CD14-positive monocyte (primary cell): ENCODE measurements around the gene ANXA2. TPM values are rescaled to one million over a fixed set of nuclear protein-coding genes. Genes with fewer than 3 reads are reported as not detected.

Experiments used
- DNase-seq, 3 donors: peaks; one replicate each; pipeline ENCODE4 v3.0.0-alpha.2; 2011 to 2022
- H2AFZ ChIP-seq: 2 replicates; pipeline ENCODE4 v1.6.0; 2012; ENCODE audit warnings: mild to moderate bottlenecking, low read depth, low read length, inconsistent platforms; ENCODE audit not compliant: insufficient read depth, poor library complexity, severe bottlenecking
- H3K27ac ChIP-seq, 2 donors: 1 replicate in 1 of 2; 2 replicates in 1 of 2; pipeline ENCODE4 v1.5.1; 2012 to 2013; ENCODE audit warnings: low read length in 2 of 2, control low read depth in 1 of 2, inconsistent platforms in 1 of 2, low read depth in 1 of 2, mild to moderate bottlenecking in 1 of 2
- H3K27me3 ChIP-seq, 2 donors: one replicate each; pipeline versions ENCODE4 v1.6.0 to v1.6.1; 2011 to 2013; ENCODE audit warnings: low read length in 2 of 2; ENCODE audit not compliant: control insufficient read depth in 2 of 2, insufficient read depth in 2 of 2
- H3K36me3 ChIP-seq, 2 donors: replicated peaks in 1 of 2; 1 replicate in 1 of 2; 2 replicates in 1 of 2; pipeline versions ENCODE4 v1.5.1 to v1.6.1; 2012 to 2013; ENCODE audit warnings: low read length in 2 of 2, control low read depth in 1 of 2, inconsistent platforms in 1 of 2, mild to moderate bottlenecking in 1 of 2; ENCODE audit not compliant: insufficient read depth in 2 of 2, control insufficient read depth in 1 of 2
- H3K4me1 ChIP-seq, 2 donors: 1 replicate in 1 of 2; 2 replicates in 1 of 2; pipeline versions ENCODE4 v1.5.1 to v1.6.1; 2012 to 2013; ENCODE audit warnings: low read length in 2 of 2, control low read depth in 1 of 2, inconsistent platforms in 1 of 2, mild to moderate bottlenecking in 1 of 2, moderate library complexity in 1 of 2; ENCODE audit not compliant: insufficient read depth in 2 of 2, control insufficient read depth in 1 of 2
- H3K4me2 ChIP-seq: replicated peaks from 2 replicates; pipeline ENCODE3; 2012; ENCODE audit warnings: low read length, moderate library complexity, mild to moderate bottlenecking; ENCODE audit not compliant: poor library complexity, severe bottlenecking; ENCODE audit errors: extremely low read depth
- H3K4me3 ChIP-seq, 3 experiments: fragments of 200-600 bp in 1 of 3; sonication (generic) in 1 of 3; replicated peaks in 1 of 3; 1 replicate in 2 of 3; 2 replicates in 1 of 3; pipeline ENCODE4 v1.5.1; 2011 to 2013; ENCODE audit warnings: low read length in 3 of 3, mild to moderate bottlenecking in 3 of 3, control low read depth in 2 of 3, low read depth in 2 of 3, inconsistent platforms in 1 of 3, moderate library complexity in 1 of 3
- H3K79me2 ChIP-seq: 2 replicates; pipeline ENCODE4 v1.6.0; 2012; ENCODE audit warnings: mild to moderate bottlenecking, control low read depth, inconsistent platforms, low read length, moderate library complexity; ENCODE audit not compliant: insufficient read depth
- H3K9ac ChIP-seq: 2 replicates; pipeline ENCODE4 v1.6.0; 2017; ENCODE audit warnings: low read length, mild to moderate bottlenecking; ENCODE audit not compliant: insufficient read depth, poor library complexity, severe bottlenecking
- H3K9me3 ChIP-seq, 2 donors: replicated peaks in 1 of 2; 1 replicate in 1 of 2; 2 replicates in 1 of 2; pipeline versions ENCODE4 v1.5.1 to v1.6.1; 2012 to 2013; ENCODE audit warnings: low read length in 2 of 2, control low read depth in 1 of 2; ENCODE audit not compliant: control insufficient read depth in 1 of 2, insufficient read depth in 1 of 2
- H4K20me1 ChIP-seq: 2 replicates; pipeline ENCODE4 v1.6.0; 2012; ENCODE audit warnings: mild to moderate bottlenecking, low read length, control low read depth, moderate library complexity; ENCODE audit not compliant: insufficient read depth
- H3K27ac Mint-ChIP-seq, 7 donors: one replicate each; pipeline ENCODE4 v1.8.0; 2020; ENCODE audit warnings: mild to moderate bottlenecking in 7 of 7, mixed read lengths in 7 of 7, moderate library complexity in 6 of 7, inconsistent platforms in 2 of 7
- H3K27me3 Mint-ChIP-seq, 3 donors: one replicate each; pipeline ENCODE4 v1.8.0; 2021 to 2022; ENCODE audit warnings: low read depth in 3 of 3, mild to moderate bottlenecking in 3 of 3, mixed read lengths in 3 of 3, moderate library complexity in 3 of 3, inconsistent platforms in 1 of 3
- H3K36me3 Mint-ChIP-seq, 2 donors: one replicate each; pipeline ENCODE4 v1.8.0; 2020; ENCODE audit warnings: mixed read lengths in 2 of 2, inconsistent platforms in 1 of 2, mild to moderate bottlenecking in 1 of 2
- H3K4me1 Mint-ChIP-seq: one replicate; pipeline ENCODE4 v1.8.0; 2020; ENCODE audit warnings: mild to moderate bottlenecking, mixed read lengths
- H3K4me3 Mint-ChIP-seq, 2 donors: one replicate each; pipeline ENCODE4 v1.8.0; 2020; ENCODE audit warnings: mild to moderate bottlenecking in 2 of 2, mixed read lengths in 2 of 2, moderate library complexity in 1 of 2
- H3K9me3 Mint-ChIP-seq, 7 donors: one replicate each; pipeline ENCODE4 v1.8.0; 2020 to 2022; ENCODE audit warnings: mixed read lengths in 7 of 7, mild to moderate bottlenecking in 6 of 7, moderate library complexity in 6 of 7, inconsistent platforms in 2 of 7
- WGBS: methylation state at CpG from one replicate; pipeline ENCODE4 v1.1.5; 2013; ENCODE audit warnings: missing lambda C conversion rate; ENCODE audit not compliant: insufficient coverage; 5-methylcytosine and 5-hydroxymethylcytosine counted together
- intact Hi-C, 2 donors: fragments of 100-400 bp; cut with micrococcal nuclease; formaldehyde crosslinking; loops; one replicate each; pipeline versions ENCODE4 v1.15.0 to v1.15.1; 2023
- polyA minus RNA-seq: library from RNA; depleted of rRNA, polyadenylated mRNA; stranded (reverse); fragments of >200 nt; gene quantifications from 2 replicates; pipeline ENCODE4 v1.2.3, GENCODE V29; 2012
- polyA plus RNA-seq, 3 donors: library from polyadenylated mRNA; depleted of rRNA in 1 of 3; unstranded in 2 of 3; stranded (reverse) in 1 of 3; fragments of 300-500 nt in 2 of 3; fragments of >200 nt in 1 of 3; fragmentation: Illumina TruSeq in 2 of 3; gene quantifications; 1 replicate in 2 of 3; 2 replicates in 1 of 3; pipeline ENCODE4 v1.2.3, GENCODE V29; 2012 to 2021
- total RNA-seq, 12 experiments: library from RNA in 1 of 12; stranded (reverse) in 1 of 12; fragments of 120-200 nt in 1 of 12; gene quantifications; one replicate each; pipeline ENCODE4 v1.2.4 and lab custom pipeline; 2013 to 2026; ENCODE audit warnings: mixed read lengths in 6 of 12, inconsistent platforms in 1 of 12
- TF ChIP-seq, protein P1 (sequence below): fragments of 200-600 bp; IDR thresholded peaks from one replicate; pipeline ENCODE4 v1.8.0; 2022; ENCODE audit warnings: antibody characterized with exemption, mild to moderate bottlenecking

The ANXA2 gene
- 1,236 TPM for total RNA-seq (2013)
- polyA plus RNA-seq (1,000 to 10,000 TPM in 2 of 3 donors, 100 to 1,000 TPM in 1; 966 to 2,079 (median 2,046) TPM), polyA minus RNA-seq (703 and 931 TPM in 2 replicates), total RNA-seq (lab: John Stamatoyannopoulos, UW) (694 to 1,498 (median 915) reads per million in 11 experiments)

DNA sequence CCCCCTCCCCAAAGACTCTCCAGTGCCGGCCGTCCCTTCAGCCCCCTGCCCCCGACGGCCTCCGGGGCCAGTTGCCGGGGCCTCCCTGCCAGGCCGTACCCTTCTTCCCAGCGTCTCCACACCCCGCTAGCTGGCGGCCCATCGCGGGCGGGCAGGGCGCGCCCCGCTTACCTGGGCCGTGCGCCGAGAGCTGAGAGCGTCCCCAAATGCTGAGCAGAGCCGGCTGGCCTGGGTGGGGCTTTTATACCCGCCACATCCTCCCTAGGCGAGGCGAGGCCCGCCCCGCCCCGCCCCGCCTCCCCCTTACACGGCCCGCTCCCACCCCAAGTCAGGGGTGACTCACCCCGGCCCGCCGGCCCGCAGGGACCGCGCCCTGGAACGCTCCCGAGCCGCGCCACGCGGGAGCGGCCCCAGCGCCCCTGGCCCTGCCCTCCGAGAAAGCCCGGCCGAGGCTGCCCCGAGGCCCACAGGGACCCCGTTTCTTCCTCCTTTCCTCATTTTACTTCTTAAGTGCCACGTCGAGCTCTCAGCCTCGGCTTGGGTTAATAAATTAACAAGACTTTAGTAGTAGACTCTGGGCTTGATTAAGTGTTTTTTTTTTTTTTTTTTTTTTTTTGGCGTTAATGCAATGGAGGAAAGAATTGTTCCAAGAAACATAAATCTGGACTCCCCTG lies at the start of gene ANXA2:
Gene ANXA2, minus strand, starts transcription at position 215 of the 674 bp plus-strand sequence. CDS start 11,911 bp downstream, outside the sequence.
- peak within 1 kb of the TSS; percentile 97 for H3K4me2 ChIP-seq
- H3K4me1 Mint-ChIP-seq, result peaks cover 53% of the 10 kb centered on the region
- no peaks in the 10 kb centered on the region for H3K9me3 Mint-ChIP-seq

DNA sequence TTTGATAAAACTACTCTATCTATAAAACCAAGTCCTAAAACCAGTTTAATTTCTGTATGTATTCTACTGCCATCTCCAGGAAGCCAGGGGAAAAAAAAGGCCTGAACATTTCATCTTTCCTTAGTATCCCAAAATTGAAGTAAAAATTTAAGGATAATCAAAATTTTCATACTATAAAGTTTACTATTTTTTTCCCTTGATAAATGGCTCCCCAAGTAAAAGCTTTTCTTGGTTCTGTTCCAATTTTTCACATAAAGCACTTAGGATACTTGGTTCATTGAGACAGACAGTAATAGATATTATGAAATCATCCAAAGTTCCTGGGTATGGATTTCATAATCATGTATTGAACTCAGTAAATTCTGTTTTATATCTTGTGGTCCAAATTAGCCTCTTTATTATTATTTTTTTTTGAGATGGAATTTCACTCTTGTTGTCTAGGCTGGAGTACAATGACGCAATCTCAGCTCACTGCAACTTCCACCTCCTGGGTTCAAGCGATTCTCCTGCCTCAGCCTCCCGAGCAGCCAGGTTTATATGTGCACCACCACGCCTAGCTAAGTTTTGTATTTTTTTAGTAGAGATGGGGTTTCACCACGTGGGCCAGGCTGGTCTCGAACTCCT lies 46.6 kb upstream of the ANXA2 start:
- H3K36me3 ChIP-seq, result peaks cover 31 to 71% of the 10 kb centered on the region in 2 donors
- 85% methylated on average over 2 of the region's 6 CpGs for WGBS
- H3K27me3 ChIP-seq, result no peaks in the 10 kb centered on the region
- H3K4me3 ChIP-seq, result no peak overlapping the region
- H3K9ac ChIP-seq, result no peak overlapping the region
- Mint-ChIP-seq H3K27me3 (no peaks in the 10 kb centered on the region), H3K27ac (peak overlapping the region in 1 of 7 donors; percentile 35), H3K4me1 (no peaks in the 10 kb centered on the region), H3K9me3 (no peaks in the 10 kb centered on the region), H3K36me3 (peaks cover 50 to 51% of the 10 kb centered on the region in 2 donors), H3K4me3 (no peak overlapping the region)
- peaks cover 5% of the 10 kb centered on the region for H4K20me1 ChIP-seq
- H3K79me2 ChIP-seq, result peaks cover 4% of the 10 kb centered on the region
- intact Hi-C loops, result loop anchor here in 1 of 2 donors (5.0 to 10.0 kb wide), 2 partner anchors 50 to 82 kb away; partner anchors contain the start of gene ANXA2
- H3K4me2 ChIP-seq, result no peak overlapping the region
- H3K9me3 ChIP-seq, result no peaks in the 10 kb centered on the region
- TF ChIP-seq, protein P1, sequence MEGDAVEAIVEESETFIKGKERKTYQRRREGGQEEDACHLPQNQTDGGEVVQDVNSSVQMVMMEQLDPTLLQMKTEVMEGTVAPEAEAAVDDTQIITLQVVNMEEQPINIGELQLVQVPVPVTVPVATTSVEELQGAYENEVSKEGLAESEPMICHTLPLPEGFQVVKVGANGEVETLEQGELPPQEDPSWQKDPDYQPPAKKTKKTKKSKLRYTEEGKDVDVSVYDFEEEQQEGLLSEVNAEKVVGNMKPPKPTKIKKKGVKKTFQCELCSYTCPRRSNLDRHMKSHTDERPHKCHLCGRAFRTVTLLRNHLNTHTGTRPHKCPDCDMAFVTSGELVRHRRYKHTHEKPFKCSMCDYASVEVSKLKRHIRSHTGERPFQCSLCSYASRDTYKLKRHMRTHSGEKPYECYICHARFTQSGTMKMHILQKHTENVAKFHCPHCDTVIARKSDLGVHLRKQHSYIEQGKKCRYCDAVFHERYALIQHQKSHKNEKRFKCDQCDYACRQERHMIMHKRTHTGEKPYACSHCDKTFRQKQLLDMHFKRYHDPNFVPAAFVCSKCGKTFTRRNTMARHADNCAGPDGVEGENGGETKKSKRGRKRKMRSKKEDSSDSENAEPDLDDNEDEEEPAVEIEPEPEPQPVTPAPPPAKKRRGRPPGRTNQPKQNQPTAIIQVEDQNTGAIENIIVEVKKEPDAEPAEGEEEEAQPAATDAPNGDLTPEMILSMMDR, result peak; percentile 67
- no peak overlapping the region for H2AFZ ChIP-seq
- DNase-seq, result peak in 1 of 3 donors; percentile 18
- peaks cover 0 to 4% of the 10 kb centered on the region in 2 donors for H3K4me1 ChIP-seq
- no peak overlapping the region for H3K27ac ChIP-seq

More for the DNA sequence above, at the start of gene ANXA2:
- Mint-ChIP-seq H3K36me3 (peaks cover 18 to 34% of the 10 kb centered on the region in 2 donors), H3K27me3 (peaks cover 0 to 6% (median 4%) of the 10 kb centered on the region in 3 donors), H3K27ac (peak within 1 kb of the TSS; percentile 97 to 100 (median 99)), H3K4me3 (peak within 1 kb of the TSS; percentile 94 to 99)
- Histone ChIP-seq H3K9ac (peak within 1 kb of the TSS; percentile 100), H3K4me3 (peak within 1 kb of the TSS; percentile 56 to 97 (median 93)), H3K79me2 (peaks cover 49% of the 10 kb centered on the region), H2AFZ (peak within 1 kb of the TSS; percentile 80), H3K9me3 (no peaks in the 10 kb centered on the region), H3K27ac (peak within 1 kb of the TSS; percentile 85 to 99), H3K36me3 (peaks cover 0 to 15% of the 10 kb centered on the region in 2 donors), H4K20me1 (peaks cover 47% of the 10 kb centered on the region), H3K27me3 (no peaks in the 10 kb centered on the region), H3K4me1 (peaks cover 53 to 56% of the 10 kb centered on the region in 2 donors)
- TF ChIP-seq, protein P1, result no peak
- intact Hi-C loops, result loop anchor here (5.0 to 10.0 kb wide), 2 partner anchors 47 to 711 kb away; partner anchors contain the start of gene BNIP2 (in 1 of the 2)
- peak; percentile 88 to 93 (median 90) for DNase-seq
- WGBS, result under 1% methylated on average over 33 of the region's 53 CpGs
